H1 (cell line): ENCODE measurements around the gene BRSK2. TPM values are rescaled to one million over a fixed set of nuclear protein-coding genes. Genes with fewer than 3 reads are reported as not detected.

Source experiments
- CTCF ChIA-PET: fragments of 300-600 bp; sonication (Branson Sonifier 250); formaldehyde crosslinking; loops from one replicate; lab custom pipeline; 2021; ENCODE audit not compliant: partially characterized antibody; lab: Charles Lee
- POLR2A ChIA-PET: fragments of 300-600 bp; sonication (Branson Sonifier 250); formaldehyde crosslinking; loops from one replicate; lab custom pipeline; 2021; ENCODE audit warnings: inconsistent platforms; ENCODE audit not compliant: partially characterized antibody; lab: Charles Lee
- DNase-seq, 2 experiments: peaks; one replicate each; pipeline versions ENCODE4 v3.0.0 to v3.0.0-alpha.2; 2010 to 2022; ENCODE audit warnings: low spot score in 2 of 2, low read depth in 1 of 2, mixed read lengths in 1 of 2
- FAIRE-seq: peaks from 2 replicates; lab custom pipeline; 2011; peaks lifted over from hg19 to GRCh38; lab: Jason Lieb, UNC
- H2AFZ ChIP-seq: 2 replicates; pipeline ENCODE4 v1.8.1; 2012; ENCODE audit warnings: low read length, inconsistent platforms
- H2AK5ac ChIP-seq: 2 replicates; pipeline ENCODE4 v1.6.1; 2013; ENCODE audit warnings: low read depth, low read length
- H2BK120ac ChIP-seq: replicated peaks from 2 replicates; pipeline ENCODE3; 2013; ENCODE audit warnings: low read depth, low read length, inconsistent platforms
- H2BK12ac ChIP-seq: 2 replicates; pipeline ENCODE4 v1.6.1; 2013; ENCODE audit warnings: low read depth, low read length
- H2BK15ac ChIP-seq: 2 replicates; pipeline ENCODE4 v1.6.1; 2013; ENCODE audit warnings: low read length
- H2BK20ac ChIP-seq: 2 replicates; pipeline ENCODE4 v1.6.1; 2013; ENCODE audit warnings: low read length
- H2BK5ac ChIP-seq: 2 replicates; pipeline ENCODE4 v1.6.1; 2013; ENCODE audit warnings: low read depth, low read length
- H3K14ac ChIP-seq: 2 replicates; pipeline ENCODE4 v1.6.1; 2013; ENCODE audit warnings: inconsistent platforms; ENCODE audit not compliant: insufficient read length
- H3K18ac ChIP-seq: 2 replicates; pipeline ENCODE4 v1.6.1; 2013; ENCODE audit warnings: low read length; ENCODE audit errors: extremely low read depth
- H3K23ac ChIP-seq: 2 replicates; pipeline ENCODE4 v1.6.1; 2013; ENCODE audit warnings: inconsistent platforms; ENCODE audit not compliant: insufficient read length
- H3K23me2 ChIP-seq: 2 replicates; pipeline ENCODE4 v1.6.1; 2013; ENCODE audit warnings: low read depth, low read length
- H3K27ac ChIP-seq: 2 replicates; pipeline ENCODE4 v1.6.1; 2011; ENCODE audit warnings: low read depth, low read length, inconsistent platforms
- H3K27me3 ChIP-seq, 4 experiments: replicated peaks in 1 of 4; 1 replicate in 1 of 4; 2 replicates in 3 of 4; pipeline versions ENCODE4 v1.6.1 to v1.8.1; 2011 to 2013; ENCODE audit warnings: low read length in 3 of 4, mild to moderate bottlenecking in 3 of 4, inconsistent platforms in 2 of 4, mixed read lengths in 2 of 4, moderate library complexity in 1 of 4; ENCODE audit not compliant: control insufficient read depth in 3 of 4, insufficient read depth in 3 of 4; ENCODE audit errors: extremely low read depth in 1 of 4
- H3K36me3 ChIP-seq, 4 experiments: 2 replicates each; pipeline versions ENCODE4 v1.6.1 to v1.8.1; 2011 to 2013; ENCODE audit warnings: mild to moderate bottlenecking in 4 of 4, low read length in 3 of 4, moderate library complexity in 2 of 4, control low read depth in 1 of 4, inconsistent platforms in 1 of 4; ENCODE audit not compliant: insufficient read depth in 4 of 4, control insufficient read depth in 2 of 4
- H3K4ac ChIP-seq: replicated peaks from 2 replicates; pipeline ENCODE3; 2013; ENCODE audit warnings: low read length, low read depth, mixed read lengths, inconsistent platforms; ENCODE audit not compliant: insufficient read length
- H3K4me1 ChIP-seq, 4 experiments: replicated peaks in 1 of 4; 1 replicate in 1 of 4; 2 replicates in 3 of 4; pipeline versions ENCODE4 v1.6.1 to v1.8.1; 2011 to 2013; ENCODE audit warnings: low read length in 3 of 4, inconsistent platforms in 2 of 4, mixed read lengths in 1 of 4; ENCODE audit not compliant: insufficient read depth in 4 of 4, control insufficient read depth in 3 of 4
- H3K4me2 ChIP-seq, 2 experiments: 2 replicates each; pipeline versions ENCODE4 v1.6.1 to v1.8.1; 2011 to 2013; ENCODE audit warnings: low read depth in 2 of 2, low read length in 2 of 2, control low read depth in 1 of 2, inconsistent platforms in 1 of 2, mild to moderate bottlenecking in 1 of 2; ENCODE audit not compliant: insufficient read depth in 1 of 2
- H3K4me3 ChIP-seq, 4 experiments: fragments of 200-600, 300-600 bp in 1 of 4; sonication (generic), shearing (Covaris generic), sonication (Bioruptor Twin) in 1 of 4; 2 replicates each; pipeline versions ENCODE4 v1.5.1 to v1.8.1; 2011 to 2016; ENCODE audit warnings: low read length in 4 of 4, low read depth in 3 of 4, control low read depth in 2 of 4, inconsistent platforms in 2 of 4, mild to moderate bottlenecking in 2 of 4, mixed read lengths in 1 of 4, moderate library complexity in 1 of 4; ENCODE audit not compliant: insufficient read depth in 2 of 4; ENCODE audit errors: extremely low read depth in 1 of 4
- H3K56ac ChIP-seq: replicated peaks from 2 replicates; pipeline ENCODE3; 2013; ENCODE audit warnings: low read depth, mild to moderate bottlenecking, mixed read lengths, low read length, inconsistent platforms; ENCODE audit not compliant: insufficient read length
- H3K79me1 ChIP-seq: 2 replicates; pipeline ENCODE4 v1.6.1; 2013; ENCODE audit warnings: low read depth, low read length, control low read depth
- H3K79me2 ChIP-seq, 2 experiments: 2 replicates each; pipeline versions ENCODE4 v1.6.1 to v1.8.1; 2012 to 2013; ENCODE audit warnings: low read length in 2 of 2, mild to moderate bottlenecking in 2 of 2, inconsistent platforms in 1 of 2; ENCODE audit not compliant: insufficient read depth in 2 of 2, control insufficient read depth in 1 of 2
- H3K9ac ChIP-seq, 4 experiments: replicated peaks in 1 of 4; 1 replicate in 1 of 4; 2 replicates in 3 of 4; pipeline versions ENCODE4 v1.6.1 to v1.8.1; 2011 to 2013; ENCODE audit warnings: low read depth in 3 of 4, low read length in 3 of 4, control low read depth in 2 of 4, mild to moderate bottlenecking in 2 of 4, moderate library complexity in 2 of 4, inconsistent platforms in 1 of 4; ENCODE audit errors: extremely low read depth in 1 of 4
- H3K9me3 ChIP-seq, 2 experiments: 2 replicates each; pipeline versions ENCODE4 v1.6.1 to v1.8.1; 2012 to 2013; ENCODE audit warnings: mild to moderate bottlenecking in 2 of 2, moderate library complexity in 2 of 2, control low read depth in 1 of 2, inconsistent platforms in 1 of 2, low read depth in 1 of 2, low read length in 1 of 2, mixed read lengths in 1 of 2; ENCODE audit not compliant: insufficient read depth in 2 of 2
- H4K20me1 ChIP-seq, 2 experiments: replicated peaks in 1 of 2; 2 replicates each; pipeline versions ENCODE3 to v1.8.1; 2011 to 2013; ENCODE audit warnings: inconsistent platforms in 2 of 2, low read length in 2 of 2, mild to moderate bottlenecking in 1 of 2; ENCODE audit not compliant: insufficient read depth in 2 of 2, control insufficient read depth in 1 of 2
- H4K5ac ChIP-seq: 2 replicates; pipeline ENCODE4 v1.6.1; 2013; ENCODE audit warnings: low read length, low read depth, mixed read lengths, inconsistent platforms; ENCODE audit not compliant: insufficient read length
- H4K8ac ChIP-seq: 2 replicates; pipeline ENCODE4 v1.8.0; 2013; ENCODE audit warnings: mild to moderate bottlenecking, moderate library complexity, low read length, inconsistent platforms; ENCODE audit not compliant: insufficient read depth; ENCODE audit errors: extremely low read depth
- H4K91ac ChIP-seq: replicated peaks from 2 replicates; pipeline ENCODE3; 2013; ENCODE audit warnings: low read length, mixed read lengths, inconsistent platforms; ENCODE audit not compliant: insufficient read length
- BACH1 ChIP-seq: IDR thresholded peaks from 2 replicates; pipeline ENCODE4 v1.6.1; 2012; ENCODE audit warnings: low read length, improper control_type of control experiment
- BCL11A ChIP-seq, 2 experiments: IDR thresholded peaks; one replicate each; pipeline ENCODE4 v1.6.1; 2011; ENCODE audit warnings: low read depth in 2 of 2, low read length in 2 of 2, mild to moderate bottlenecking in 2 of 2
- CHD2 ChIP-seq: IDR thresholded peaks from 2 replicates; pipeline ENCODE4 v1.6.1; 2012; ENCODE audit warnings: low read length, improper control_type of control experiment
- CTBP2 ChIP-seq: IDR thresholded peaks from 2 replicates; pipeline ENCODE4 v1.7.0; 2011; ENCODE audit warnings: borderline replicate concordance, mild to moderate bottlenecking, moderate library complexity, mixed read lengths, low read length; ENCODE audit not compliant: insufficient read depth, insufficient read length
- HDAC6 ChIP-seq: IDR thresholded peaks from one replicate; pipeline ENCODE4 v1.7.1; 2012; ENCODE audit warnings: low read depth, mild to moderate bottlenecking, inconsistent platforms, low read length, moderate library complexity
- JUND ChIP-seq: IDR thresholded peaks from 2 replicates; pipeline ENCODE4 v1.6.1; 2011; ENCODE audit warnings: mild to moderate bottlenecking, improper control_type of control experiment, low read length
- KDM5A ChIP-seq: fragments of 200-600 bp; IDR thresholded peaks from 2 replicates; pipeline ENCODE4 v1.7.1; 2012; ENCODE audit warnings: mild to moderate bottlenecking, low read length, inconsistent platforms, mixed read lengths
- MAX ChIP-seq: IDR thresholded peaks from 2 replicates; pipeline ENCODE4 v1.6.1; 2012; ENCODE audit warnings: inconsistent platforms
- NRF1 ChIP-seq: IDR thresholded peaks from 2 replicates; pipeline ENCODE4 v1.6.1; 2011; ENCODE audit warnings: mild to moderate bottlenecking, low read depth, low read length, improper control_type of control experiment
- POLR2A ChIP-seq, 2 experiments: IDR thresholded peaks; 1 replicate in 1 of 2; 2 replicates in 1 of 2; pipeline ENCODE4 v1.6.1; 2011; ENCODE audit warnings: low read depth in 2 of 2, low read length in 2 of 2, mild to moderate bottlenecking in 2 of 2; ENCODE audit errors: control extremely low read depth in 1 of 2
- SAP30 ChIP-seq: fragments of 300-600 bp; sonication (generic); IDR thresholded peaks from 2 replicates; pipeline ENCODE4 v1.7.1; 2012; ENCODE audit warnings: low read length, moderate library complexity, mild to moderate bottlenecking, inconsistent platforms; ENCODE audit not compliant: insufficient read depth, insufficient replicate concordance
- SP4 ChIP-seq: IDR thresholded peaks from 2 replicates; pipeline ENCODE4 v1.6.1; 2012; ENCODE audit warnings: low read length, inconsistent platforms
- SRF ChIP-seq: IDR thresholded peaks from 2 replicates; pipeline ENCODE4 v1.6.1; 2011; ENCODE audit warnings: mild to moderate bottlenecking, low read depth, low read length, moderate library complexity
- TAF1 ChIP-seq: IDR thresholded peaks from 2 replicates; pipeline ENCODE4 v1.6.1; 2011; ENCODE audit warnings: mild to moderate bottlenecking, low read depth, low read length
- YY1 ChIP-seq: IDR thresholded peaks from 2 replicates; pipeline ENCODE4 v1.6.1; 2011; ENCODE audit warnings: low read depth, mild to moderate bottlenecking, low read length
- ZNF274 ChIP-seq: IDR thresholded peaks from 2 replicates; pipeline ENCODE4 v1.7.0; 2012; ENCODE audit warnings: low read length, borderline replicate concordance; ENCODE audit errors: extremely low read depth
- WGBS, 2 experiments: shearing (Covaris generic) in 1 of 2; methylation state at CpG; one replicate each; pipeline versions ENCODE4 v1.1.6 to v1.1.7; 2013 to 2015; ENCODE audit warnings: low lambda C conversion rate in 2 of 2, mixed read lengths in 2 of 2, inconsistent platforms in 1 of 2, low coverage in 1 of 2, missing lambda C conversion rate in 1 of 2; ENCODE audit not compliant: insufficient replicate concordance in 2 of 2, insufficient coverage in 1 of 2, insufficient read length in 1 of 2; ENCODE audit errors: extremely low coverage in 1 of 2, missing lambda C conversion rate in 1 of 2; 5-methylcytosine and 5-hydroxymethylcytosine counted together
- polyA plus RNA-seq, 7 experiments: library from polyadenylated mRNA; depleted of rRNA in 3 of 7; stranded (reverse) in 5 of 7; unstranded in 2 of 7; fragments of >200 nt in 5 of 7; fragments of 200-250 nt in 2 of 7; gene quantifications; 1 replicate in 5 of 7; 2 replicates in 1 of 7; 4 replicates in 1 of 7; pipeline versions ENCODE4 v1.2.1 to v1.2.3, GENCODE V29; 2011 to 2013; ENCODE audit warnings: missing spikeins in 2 of 7, mixed read lengths in 2 of 7
- total RNA-seq: library from RNA; stranded (reverse); fragmentation: NEBNext Ultra II Directional; extraction: Animal tissue kit (Norgen Biotek cat#: 25700); gene quantifications from 2 replicates; pipeline ENCODE4 v1.2.1, GENCODE V29; 2021

BRSK2 gene
- total and polyA plus RNA-seq, 2 of the 8 experiments (the other 6 are each of a cell fraction or from before 2014, with no cell fraction given): 17.3 to 27.1 TPM

DNA sequence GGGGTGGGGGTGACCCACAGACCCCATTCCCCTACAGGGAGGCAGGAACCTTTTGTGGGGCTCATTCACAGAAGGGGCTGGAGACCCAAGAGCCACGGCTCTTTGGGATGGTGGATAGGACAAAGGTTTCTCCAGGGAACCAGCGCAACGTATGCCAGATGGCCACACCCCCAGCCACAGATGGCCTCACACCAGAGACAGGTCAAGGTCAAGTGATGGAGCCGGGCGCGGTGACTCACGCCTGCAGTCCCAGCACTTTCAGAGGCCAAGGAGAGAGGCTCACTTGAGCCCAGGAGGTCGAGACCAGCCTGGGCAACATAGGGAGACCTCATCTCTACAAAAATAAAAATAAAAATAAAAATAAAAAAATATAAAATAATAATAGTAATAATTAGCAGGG lies 17.1 kb upstream of the BRSK2 start:
- FAIRE-seq (no peak), DNase-seq (no peak)
- Histone ChIP-seq H3K18ac (no peak overlapping the region), H3K27me3 (no peaks in the 10 kb centered on the region), H3K9me3 (peaks cover 11 to 34% of the 10 kb centered on the region in 2 experiments; a peak in 3 of 4 replicates), H4K8ac (no peak overlapping the region), H3K4me1 (no peaks in the 10 kb centered on the region; a peak in 1 of 7 replicates), H2BK5ac (no peak overlapping the region), H4K5ac (no peak overlapping the region), H3K4ac (no peak overlapping the region), H3K9ac (no peak overlapping the region), H3K36me3 (no peaks in the 10 kb centered on the region), H2BK20ac (no peak overlapping the region), H3K79me1 (no peaks in the 10 kb centered on the region), H3K27ac (no peak overlapping the region), H3K14ac (no peak overlapping the region), H3K4me3 (no peak overlapping the region), H3K23me2 (no peaks in the 10 kb centered on the region), H2BK120ac (no peak overlapping the region), H2BK12ac (no peak overlapping the region), H2BK15ac (no peak overlapping the region), H3K79me2 (no peaks in the 10 kb centered on the region), H3K56ac (no peak overlapping the region), H2AK5ac (no peak overlapping the region), H3K4me2 (no peak overlapping the region), H4K20me1 (no peaks in the 10 kb centered on the region), H4K91ac (no peak overlapping the region), H3K23ac (no peak overlapping the region), H2AFZ (no peak overlapping the region)
- ChIA-PET CTCF (no interaction called here), POLR2A (interaction anchor here (3.8 kb wide), 1 partner anchor 22 kb away, joined by 12 read pairs; no protein-coding TSS in a partner anchor)
- 95% methylated on average over 8 of the region's 8 CpGs; no CpG with 5 or more reads in 1 of the 2 experiments for WGBS, 2 experiments
- TF ChIP-seq KDM5A: no peak
- no peak for TF ChIP-seq NRF1
- no peak for TF ChIP-seq POLR2A (IDR thresholded peaks at IDR 0.05; ENCODE audit: control extremely low read depth in 1 of 2, low read depth in 2 of 2, low read length in 2 of 2)
- TF ChIP-seq TAF1: no peak
- TF ChIP-seq BCL11A (IDR thresholded peaks at IDR 0.05; ENCODE audit: low read depth in 2 of 2, low read length in 2 of 2): no peak
- TF ChIP-seq YY1: no peak
- TF ChIP-seq BACH1: no peak
- TF ChIP-seq JUND: no peak
- TF ChIP-seq CTBP2: no peak
- no peak for TF ChIP-seq SP4
- TF ChIP-seq ZNF274: no peak
- TF ChIP-seq SAP30: no peak
- no peak for TF ChIP-seq CHD2
- TF ChIP-seq SRF: no peak
- no peak for TF ChIP-seq HDAC6
- no peak for TF ChIP-seq MAX
